Gastrocnemius medialis (tissue), 4 donors: ENCODE measurements around the gene MAP3K4. TPM values are rescaled to one million over a fixed set of nuclear protein-coding genes. Genes with fewer than 3 reads are reported as not detected.

Source experiments
- ATAC-seq, 2 donors: fragments of 150-250 bp; one replicate each; pipeline ENCODE4 v1.9.1; 2016
- DNase-seq, 2 donors: peaks; one replicate each; pipeline ENCODE4 v3.0.0-alpha.2; 2019
- H3K27ac ChIP-seq, 4 donors: fragments of 200-600 bp; sonication (generic); 1 replicate in 1 of 4; 2 replicates in 3 of 4; pipeline ENCODE4 v1.5.1; 2016 to 2018; ENCODE audit warnings: mild to moderate bottlenecking in 2 of 4, moderate library complexity in 1 of 4
- H3K27me3 ChIP-seq, 3 donors: fragments of 200-600 bp; sonication (generic) in 2 of 3; 1 replicate in 1 of 3; 2 replicates in 2 of 3; pipeline versions ENCODE4 v1.5.1 to v1.6.0; 2016 to 2019; ENCODE audit warnings: mild to moderate bottlenecking in 1 of 3, moderate library complexity in 1 of 3
- H3K36me3 ChIP-seq, 2 donors: fragments of 200-600 bp; sonication (generic) in 1 of 2; one replicate each; pipeline ENCODE4 v1.5.1; 2017 to 2018
- H3K4me1 ChIP-seq, 2 donors: fragments of 200-600 bp; sonication (generic) in 1 of 2; one replicate each; pipeline ENCODE4 v1.5.1; 2016 to 2017; ENCODE audit warnings: mild to moderate bottlenecking in 2 of 2
- H3K4me3 ChIP-seq, 4 donors: fragments of 200-600 bp; sonication (generic) in 3 of 4; 1 replicate in 1 of 4; 2 replicates in 3 of 4; pipeline ENCODE4 v1.5.1; 2016 to 2019; ENCODE audit warnings: mild to moderate bottlenecking in 2 of 4
- H3K9me3 ChIP-seq, 3 donors: fragments of 200-600 bp; sonication (generic) in 2 of 3; 1 replicate in 1 of 3; 2 replicates in 2 of 3; pipeline ENCODE4 v1.5.1; 2016 to 2019
- POLR2A ChIP-seq, 2 donors: fragments of 450-650 bp; IDR thresholded peaks; one replicate each; pipeline ENCODE4 v1.6.1; 2017; ENCODE audit warnings: antibody characterized with exemption in 2 of 2, mild to moderate bottlenecking in 2 of 2, moderate library complexity in 2 of 2
- in situ Hi-C, 4 donors: fragments of 200-750 bp; cut with MboI; loops; one replicate each; pipeline versions ENCODE4 v1.15.0 to v1.8.0; 2017; ENCODE audit warnings: low sequenced_read_pairs in 4 of 4
- intact Hi-C: fragments of 100-400 bp; cut with DNase I; formaldehyde crosslinking; loops from one replicate; pipeline ENCODE4 v1.15.1; 2023; ENCODE audit warnings: low total_unique reads
- total RNA-seq, 4 donors: library from RNA; depleted of rRNA; stranded (reverse); fragments of >200 nt; gene quantifications; one replicate each; pipeline versions ENCODE4 v1.1.0 to v1.2.3, GENCODE V29; 2016
- TF ChIP-seq, protein P1 (sequence below), 5 experiments: fragments of 450-650 bp in 3 of 5; fragments of 200-600 bp in 2 of 5; sonication (generic) in 2 of 5; IDR thresholded peaks in 4 of 5; conservative IDR thresholded peaks in 1 of 5; 1 replicate in 4 of 5; 2 replicates in 1 of 5; pipeline ENCODE4 v1.5.1; 2016 to 2019; ENCODE audit warnings: antibody characterized with exemption in 5 of 5, mild to moderate bottlenecking in 3 of 5, moderate library complexity in 3 of 5

MAP3K4 gene
- total RNA-seq, 4 donors from 2014 or later = 17.4 to 28.1 (median 23.6) TPM

DNA sequence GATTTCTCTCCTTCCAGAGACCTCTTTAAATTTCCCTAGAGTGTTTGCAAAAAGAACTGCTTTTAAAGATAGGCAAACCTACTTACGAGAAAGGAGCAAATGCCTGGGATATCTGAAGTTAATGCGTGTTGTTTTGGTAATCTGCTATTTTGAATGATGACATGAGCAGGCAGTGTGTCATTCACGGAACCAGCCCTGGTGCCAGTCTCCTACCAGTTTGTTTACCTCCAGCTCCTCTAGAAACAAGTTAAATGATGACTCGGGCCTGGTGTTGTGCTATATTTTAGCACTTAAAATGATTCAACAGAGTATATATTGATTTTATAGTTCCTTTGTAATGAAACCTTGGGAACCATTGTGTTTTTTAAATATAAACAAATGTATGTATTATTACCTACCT lies 41.1 kb upstream of the MAP3K4 start:
- intact Hi-C loops (no loop called here), in situ Hi-C loops (no loop called here)
- Histone ChIP-seq H3K27ac (peak overlapping the region in 1 of 4 donors; percentile 23), H3K9me3 (no peaks in the 10 kb centered on the region), H3K36me3 (no peaks in the 10 kb centered on the region), H3K4me1 (peaks cover 0 to 3% of the 10 kb centered on the region in 2 donors), H3K4me3 (no peak overlapping the region), H3K27me3 (no peaks in the 10 kb centered on the region)
- TF ChIP-seq POLR2A (IDR thresholded peaks at IDR 0.05) = no peak
- TF ChIP-seq, protein P1, sequence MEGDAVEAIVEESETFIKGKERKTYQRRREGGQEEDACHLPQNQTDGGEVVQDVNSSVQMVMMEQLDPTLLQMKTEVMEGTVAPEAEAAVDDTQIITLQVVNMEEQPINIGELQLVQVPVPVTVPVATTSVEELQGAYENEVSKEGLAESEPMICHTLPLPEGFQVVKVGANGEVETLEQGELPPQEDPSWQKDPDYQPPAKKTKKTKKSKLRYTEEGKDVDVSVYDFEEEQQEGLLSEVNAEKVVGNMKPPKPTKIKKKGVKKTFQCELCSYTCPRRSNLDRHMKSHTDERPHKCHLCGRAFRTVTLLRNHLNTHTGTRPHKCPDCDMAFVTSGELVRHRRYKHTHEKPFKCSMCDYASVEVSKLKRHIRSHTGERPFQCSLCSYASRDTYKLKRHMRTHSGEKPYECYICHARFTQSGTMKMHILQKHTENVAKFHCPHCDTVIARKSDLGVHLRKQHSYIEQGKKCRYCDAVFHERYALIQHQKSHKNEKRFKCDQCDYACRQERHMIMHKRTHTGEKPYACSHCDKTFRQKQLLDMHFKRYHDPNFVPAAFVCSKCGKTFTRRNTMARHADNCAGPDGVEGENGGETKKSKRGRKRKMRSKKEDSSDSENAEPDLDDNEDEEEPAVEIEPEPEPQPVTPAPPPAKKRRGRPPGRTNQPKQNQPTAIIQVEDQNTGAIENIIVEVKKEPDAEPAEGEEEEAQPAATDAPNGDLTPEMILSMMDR (IDR thresholded peaks at IDR 0.05 in 4 of 5, conservative IDR thresholded peaks at IDR 0.05 in 1 of 5) = no peak
- ATAC-seq (no peak), DNase-seq (no peak)

DNA sequence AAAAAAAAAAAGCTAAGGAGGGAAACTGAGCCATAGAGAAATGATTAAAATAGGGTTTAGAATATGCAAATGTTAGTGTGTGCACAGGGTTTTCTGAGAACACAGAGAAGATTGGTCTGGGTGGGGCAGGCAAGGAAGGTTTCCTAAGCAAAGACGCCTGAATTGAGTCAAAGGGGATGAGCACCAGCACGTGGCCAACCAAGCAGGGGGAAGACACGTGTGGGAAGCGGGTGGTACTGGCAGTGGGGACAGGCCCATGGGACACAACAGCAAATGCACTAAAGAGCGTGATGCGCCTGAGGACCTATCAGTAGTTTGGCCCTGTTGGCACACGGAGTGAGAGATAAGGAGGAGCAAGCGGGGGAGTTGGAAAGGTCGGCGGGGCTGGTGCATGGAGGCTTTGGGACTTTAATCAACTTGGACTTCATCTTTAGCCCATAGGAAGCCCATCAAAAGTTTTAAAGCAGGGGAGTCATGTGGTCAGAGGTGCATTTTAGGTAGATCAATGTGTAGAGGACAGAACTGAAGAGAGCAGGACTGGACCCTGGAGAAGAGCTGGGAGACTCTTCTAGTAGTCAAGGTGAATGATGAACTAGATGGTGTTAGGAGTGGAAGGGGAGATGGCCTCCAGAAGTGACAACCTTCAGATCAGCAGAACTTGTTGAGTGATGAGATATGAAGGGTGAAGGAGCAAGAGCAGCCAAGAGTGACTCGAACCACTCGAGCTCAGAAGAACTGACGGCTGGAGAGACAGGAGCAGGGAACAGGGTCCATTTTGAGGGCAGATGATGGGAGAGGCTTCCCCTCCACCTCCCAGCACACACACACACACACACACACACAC lies 40.2 kb upstream of the MAP3K4 start:
- no peak for TF ChIP-seq POLR2A (IDR thresholded peaks at IDR 0.05)
- TF ChIP-seq, protein P1 (IDR thresholded peaks at IDR 0.05 in 4 of 5, conservative IDR thresholded peaks at IDR 0.05 in 1 of 5) = no peak
- DNase-seq = no peak
- in situ Hi-C loops (no loop called here), intact Hi-C loops (no loop called here)
- no peak for ATAC-seq
- Histone ChIP-seq H3K4me3 (no peak overlapping the region), H3K27ac (no peak overlapping the region), H3K27me3 (no peaks in the 10 kb centered on the region), H3K9me3 (no peaks in the 10 kb centered on the region), H3K4me1 (peaks cover 0 to 3% of the 10 kb centered on the region in 2 donors), H3K36me3 (no peaks in the 10 kb centered on the region)

- Histone ChIP-seq H3K27ac (no peak overlapping the region), H3K4me3 (no peak overlapping the region), H3K9me3 (no peaks in the 10 kb centered on the region), H3K36me3 (no peaks in the 10 kb centered on the region), H3K27me3 (no peaks in the 10 kb centered on the region), H3K4me1 (peaks cover 0 to 3% of the 10 kb centered on the region in 2 donors)
- no peak for DNase-seq
- intact Hi-C loops (no loop called here), in situ Hi-C loops (no loop called here)
- no peak for ATAC-seq
- TF ChIP-seq, protein P1 (IDR thresholded peaks at IDR 0.05 in 4 of 5, conservative IDR thresholded peaks at IDR 0.05 in 1 of 5) = no peak
- no peak for TF ChIP-seq POLR2A (IDR thresholded peaks at IDR 0.05)
Measured at GRCh38 chr6:160952633-160953281, 38.8 kb upstream of the MAP3K4 start.

GRCh38 chr6:160955508-160956295 lies 35.9 kb upstream of the MAP3K4 start:
- no peaks in the 10 kb centered on the region for H3K36me3 ChIP-seq
- H3K27ac ChIP-seq = no peak overlapping the region
- H3K27me3 ChIP-seq = no peaks in the 10 kb centered on the region
- H3K9me3 ChIP-seq = no peaks in the 10 kb centered on the region
- intact Hi-C loops (no loop called here), in situ Hi-C loops (no loop called here)
- no peaks in the 10 kb centered on the region for H3K4me1 ChIP-seq
- no peak for ATAC-seq
- TF ChIP-seq, protein P1 (IDR thresholded peaks at IDR 0.05 in 4 of 5, conservative IDR thresholded peaks at IDR 0.05 in 1 of 5) = no peak
- no peak for TF ChIP-seq POLR2A (IDR thresholded peaks at IDR 0.05)
- no peak overlapping the region for H3K4me3 ChIP-seq
- DNase-seq = no peak
